ENCODE measurements around the gene FAM151B.

FAM151B gene

DNA sequence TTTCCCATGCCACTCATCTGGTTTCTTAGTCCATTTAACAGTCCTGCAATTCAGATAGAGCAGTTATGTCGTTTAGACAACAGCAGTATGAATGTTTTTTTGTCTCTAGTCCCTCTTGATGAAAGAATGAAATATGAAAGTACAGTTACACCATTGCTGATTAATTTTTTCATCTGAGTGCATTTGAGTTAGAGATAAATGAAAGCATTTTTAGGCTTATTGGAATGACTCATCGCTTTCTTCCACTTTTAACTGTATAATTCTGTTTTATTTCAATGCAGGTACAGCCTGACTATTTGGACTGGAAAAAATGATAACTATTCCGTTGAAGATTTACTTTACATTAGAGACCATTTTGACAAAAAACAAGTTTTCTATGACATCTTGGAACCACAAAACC is 53.5 kb downstream of the FAM151B start:
- no CpG with 5 or more reads among the region's 3 CpGs for WGBS (ENCODE audit: extremely low coverage, insufficient coverage, insufficient read length)
- Histone ChIP-seq H4K8ac (ENCODE audit: low read depth, low read length) (no peak overlapping the region), H3K4ac (ENCODE audit: low read depth, low read length) (no peak overlapping the region), H2AK5ac (ENCODE audit: low read length) (no peak overlapping the region), H3K27ac (ENCODE audit: low read depth, low read length) (no peak overlapping the region), H3K23ac (ENCODE audit: low read length) (no peak overlapping the region), H3K9ac (ENCODE audit: low read length) (no peak overlapping the region), H3K4me3 (ENCODE audit: low read depth, low read length) (no peak overlapping the region), H3K27me3 (ENCODE audit: insufficient read depth, low read length) (no peaks in the 10 kb centered on the region), H3K18ac (ENCODE audit: low read length) (no peak overlapping the region), H2BK120ac (ENCODE audit: insufficient read depth, low read length, poor library complexity) (no peak overlapping the region), H2AFZ (ENCODE audit: insufficient read depth, low read length, poor library complexity) (no peak overlapping the region), H3K36me3 (ENCODE audit: control insufficient read depth in 1 of 2, insufficient read depth in 2 of 2, low read length in 2 of 2) (no peaks in the 10 kb centered on the region), H3K79me2 (ENCODE audit: control insufficient read depth, insufficient read depth, low read length, poor library complexity) (no peaks in the 10 kb centered on the region), H3K4me2 (ENCODE audit: low read length) (no peak overlapping the region), H3K9me3 (ENCODE audit: insufficient read depth, low read depth, low read length) (peaks cover 2% of the 10 kb centered on the region), H4K12ac (ENCODE audit: low read depth, low read length) (no peak overlapping the region), H3K14ac (ENCODE audit: low read length) (no peak overlapping the region), H3K4me1 (ENCODE audit: control insufficient read depth in 1 of 2, insufficient read depth in 2 of 2, low read length in 2 of 2) (no peaks in the 10 kb centered on the region), H4K91ac (ENCODE audit: low read depth, low read length) (no peak overlapping the region), H2BK12ac (ENCODE audit: low read length) (no peak overlapping the region), H3K79me1 (ENCODE audit: low read length) (no peaks in the 10 kb centered on the region), H2BK5ac (ENCODE audit: low read depth, low read length, poor library complexity) (no peak overlapping the region)
- DNase-seq: no peak

DNA sequence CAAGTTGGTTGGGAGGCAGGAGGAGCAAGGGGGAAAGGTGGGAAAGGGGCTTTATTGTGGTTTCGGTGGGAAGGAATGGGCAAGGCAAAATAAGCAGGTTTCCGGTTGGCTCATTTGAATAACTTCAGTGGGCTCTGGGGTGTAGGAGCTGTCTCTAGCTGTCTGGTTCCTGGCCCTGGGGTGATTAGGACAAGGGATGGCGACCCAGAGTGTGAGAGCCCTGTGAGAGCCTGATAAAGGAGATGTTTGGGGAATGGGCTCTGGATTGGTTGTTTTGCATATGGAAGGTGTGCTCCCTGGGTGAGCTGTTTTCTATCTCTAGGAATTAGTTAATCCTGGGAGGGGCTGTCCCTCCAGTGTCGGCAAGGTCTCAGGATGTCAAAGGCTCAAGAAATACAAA is 66.7 kb downstream of the FAM151B start:
- Histone ChIP-seq H3K4ac (ENCODE audit: low read depth, low read length) (no peak overlapping the region), H4K8ac (ENCODE audit: low read depth, low read length) (no peak overlapping the region), H3K27me3 (ENCODE audit: insufficient read depth, low read length) (no peaks in the 10 kb centered on the region), H4K12ac (ENCODE audit: low read depth, low read length) (no peak overlapping the region), H3K4me2 (ENCODE audit: low read length) (no peak overlapping the region), H2BK120ac (ENCODE audit: insufficient read depth, low read length, poor library complexity) (no peak overlapping the region), H3K18ac (ENCODE audit: low read length) (no peak overlapping the region), H3K9me3 (ENCODE audit: insufficient read depth, low read depth, low read length) (no peaks in the 10 kb centered on the region), H2AFZ (ENCODE audit: insufficient read depth, low read length, poor library complexity) (no peak overlapping the region), H3K23ac (ENCODE audit: low read length) (no peak overlapping the region), H3K14ac (ENCODE audit: low read length) (no peak overlapping the region), H3K79me1 (ENCODE audit: low read length) (no peaks in the 10 kb centered on the region), H3K4me1 (ENCODE audit: control insufficient read depth in 1 of 2, insufficient read depth in 2 of 2, low read length in 2 of 2) (no peaks in the 10 kb centered on the region), H2AK5ac (ENCODE audit: low read length) (no peak overlapping the region), H3K36me3 (ENCODE audit: control insufficient read depth in 1 of 2, insufficient read depth in 2 of 2, low read length in 2 of 2) (no peaks in the 10 kb centered on the region), H3K9ac (ENCODE audit: low read length) (no peak overlapping the region), H3K4me3 (ENCODE audit: low read depth, low read length) (no peak overlapping the region), H3K79me2 (ENCODE audit: control insufficient read depth, insufficient read depth, low read length, poor library complexity) (no peaks in the 10 kb centered on the region), H4K91ac (ENCODE audit: low read depth, low read length) (no peak overlapping the region), H2BK12ac (ENCODE audit: low read length) (no peak overlapping the region), H3K27ac (ENCODE audit: low read depth, low read length) (no peak overlapping the region), H2BK5ac (ENCODE audit: low read depth, low read length, poor library complexity) (no peak overlapping the region)
- no CpG with 5 or more reads among the region's 4 CpGs for WGBS (ENCODE audit: extremely low coverage, insufficient coverage, insufficient read length)
- no peak for DNase-seq

DNA sequence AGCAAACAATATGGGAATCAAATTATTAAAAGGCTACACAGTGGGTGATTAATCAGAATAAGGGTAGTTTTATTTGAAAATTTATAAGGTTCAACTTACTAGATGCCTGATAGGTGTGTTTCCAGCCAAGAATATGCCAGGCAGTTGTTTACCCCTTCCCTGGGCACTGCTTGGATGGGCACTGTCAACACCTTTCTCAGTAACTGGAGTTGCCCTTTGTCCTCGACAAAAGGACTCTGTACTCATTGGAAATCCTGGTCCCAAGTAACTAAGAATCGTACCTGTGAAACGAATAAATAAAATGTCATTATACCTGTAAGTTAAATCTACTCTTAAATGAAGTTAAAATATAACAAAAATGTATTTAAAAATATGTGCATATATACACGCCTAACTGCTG is 67.2 kb downstream of the FAM151B start:
- no peaks in the 10 kb centered on the region for H3K9me3 ChIP-seq (ENCODE audit: insufficient read depth, low read depth, low read length)
- no CpG with 5 or more reads among the region's 4 CpGs for WGBS (ENCODE audit: extremely low coverage, insufficient coverage, insufficient read length)
- no peak overlapping the region for H3K14ac ChIP-seq (ENCODE audit: low read length)

DNA sequence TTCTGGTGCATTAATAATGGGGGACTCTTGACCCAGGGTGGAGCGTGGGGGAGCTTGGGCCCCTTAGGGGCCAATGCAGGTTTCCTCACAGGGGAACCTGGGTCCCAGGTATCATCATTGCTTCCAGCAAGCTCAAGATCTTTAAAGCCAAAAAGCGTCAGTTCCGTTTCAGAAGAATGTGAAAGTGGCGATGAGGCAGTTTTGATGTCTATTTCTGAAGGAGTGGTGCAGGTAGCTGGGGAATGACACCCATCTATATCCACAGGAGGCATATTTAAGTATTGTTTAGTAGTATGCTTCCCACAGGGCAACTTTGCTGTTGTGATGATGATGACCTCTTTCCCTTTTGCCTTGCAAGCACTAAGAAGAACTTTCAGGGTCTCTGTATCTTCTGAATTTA is 71.3 kb downstream of the FAM151B start:
- Histone ChIP-seq H2BK12ac (ENCODE audit: low read length) (no peak overlapping the region), H3K18ac (ENCODE audit: low read length) (no peak overlapping the region), H3K4me2 (ENCODE audit: low read length) (no peak overlapping the region), H3K4me1 (ENCODE audit: control insufficient read depth in 1 of 2, insufficient read depth in 2 of 2, low read length in 2 of 2) (no peaks in the 10 kb centered on the region), H3K14ac (ENCODE audit: low read length) (no peak overlapping the region), H2BK120ac (ENCODE audit: insufficient read depth, low read length, poor library complexity) (no peak overlapping the region), H4K12ac (ENCODE audit: low read depth, low read length) (no peak overlapping the region), H2AFZ (ENCODE audit: insufficient read depth, low read length, poor library complexity) (no peak overlapping the region), H2AK5ac (ENCODE audit: low read length) (no peak overlapping the region), H3K9ac (ENCODE audit: low read length) (no peak overlapping the region), H4K91ac (ENCODE audit: low read depth, low read length) (no peak overlapping the region), H2BK5ac (ENCODE audit: low read depth, low read length, poor library complexity) (no peak overlapping the region), H3K27me3 (ENCODE audit: insufficient read depth, low read length) (no peaks in the 10 kb centered on the region), H3K23ac (ENCODE audit: low read length) (no peak overlapping the region), H3K4ac (ENCODE audit: low read depth, low read length) (no peak overlapping the region), H4K8ac (ENCODE audit: low read depth, low read length) (no peak overlapping the region), H3K9me3 (ENCODE audit: insufficient read depth, low read depth, low read length) (no peaks in the 10 kb centered on the region), H3K4me3 (ENCODE audit: low read depth, low read length) (no peak overlapping the region), H3K36me3 (ENCODE audit: control insufficient read depth in 1 of 2, insufficient read depth in 2 of 2, low read length in 2 of 2) (no peaks in the 10 kb centered on the region), H3K79me1 (ENCODE audit: low read length) (no peaks in the 10 kb centered on the region), H3K79me2 (ENCODE audit: control insufficient read depth, insufficient read depth, low read length, poor library complexity) (no peaks in the 10 kb centered on the region), H3K27ac (ENCODE audit: low read depth, low read length) (no peak overlapping the region)
- no CpG with 5 or more reads among the region's 4 CpGs for WGBS (ENCODE audit: extremely low coverage, insufficient coverage, insufficient read length)
- no peak for DNase-seq

More for the DNA sequence above, 67.2 kb downstream of the FAM151B start:
- Histone ChIP-seq H3K27ac (ENCODE audit: low read depth, low read length) (no peak overlapping the region), H3K27me3 (ENCODE audit: insufficient read depth, low read length) (no peaks in the 10 kb centered on the region), H3K18ac (ENCODE audit: low read length) (no peak overlapping the region), H2AFZ (ENCODE audit: insufficient read depth, low read length, poor library complexity) (no peak overlapping the region), H3K4ac (ENCODE audit: low read depth, low read length) (no peak overlapping the region), H3K79me1 (ENCODE audit: low read length) (no peaks in the 10 kb centered on the region), H3K36me3 (ENCODE audit: control insufficient read depth in 1 of 2, insufficient read depth in 2 of 2, low read length in 2 of 2) (no peaks in the 10 kb centered on the region), H4K91ac (ENCODE audit: low read depth, low read length) (no peak overlapping the region), H2BK5ac (ENCODE audit: low read depth, low read length, poor library complexity) (no peak overlapping the region), H4K12ac (ENCODE audit: low read depth, low read length) (no peak overlapping the region), H3K23ac (ENCODE audit: low read length) (no peak overlapping the region), H3K79me2 (ENCODE audit: control insufficient read depth, insufficient read depth, low read length, poor library complexity) (no peaks in the 10 kb centered on the region), H2BK12ac (ENCODE audit: low read length) (no peak overlapping the region), H3K9ac (ENCODE audit: low read length) (no peak overlapping the region), H3K4me1 (ENCODE audit: control insufficient read depth in 1 of 2, insufficient read depth in 2 of 2, low read length in 2 of 2) (no peaks in the 10 kb centered on the region), H2BK120ac (ENCODE audit: insufficient read depth, low read length, poor library complexity) (no peak overlapping the region), H3K4me3 (ENCODE audit: low read depth, low read length) (no peak overlapping the region), H4K8ac (ENCODE audit: low read depth, low read length) (no peak overlapping the region), H3K4me2 (ENCODE audit: low read length) (no peak overlapping the region), H2AK5ac (ENCODE audit: low read length) (no peak overlapping the region)
- DNase-seq: no peak

All from trophoblast cell (in vitro differentiated cells and primary cell).